Small intestine (tissue), 7 donors: ENCODE results near the gene NMRAL1. TPM values are rescaled to one million over a fixed set of nuclear protein-coding genes. Genes with fewer than 3 reads are reported as not detected.

Experiments used
- DNase-seq, 2 donors: peaks; one replicate each; pipeline versions ENCODE4 v3.0.0 to v3.0.0-alpha.2; 2013
- FAIRE-seq: peaks from 2 replicates; lab custom pipeline; 2012; peaks lifted over from hg19 to GRCh38; lab: Jason Lieb, UNC
- H3K27ac ChIP-seq, 3 donors: one replicate each; pipeline ENCODE4 v1.5.1; 2013; ENCODE audit warnings: low read length in 2 of 3, mild to moderate bottlenecking in 2 of 3, control low read depth in 1 of 3, inconsistent platforms in 1 of 3, low read depth in 1 of 3, moderate library complexity in 1 of 3
- H3K27me3 ChIP-seq, 3 donors: one replicate each; pipeline ENCODE4 v1.6.1; 2013; ENCODE audit warnings: low read length in 3 of 3, inconsistent platforms in 1 of 3; ENCODE audit not compliant: control insufficient read depth in 3 of 3, insufficient read depth in 3 of 3
- H3K36me3 ChIP-seq, 3 donors: one replicate each; pipeline ENCODE4 v1.6.1; 2013; ENCODE audit warnings: low read length in 3 of 3, inconsistent platforms in 1 of 3, low read depth in 1 of 3, mild to moderate bottlenecking in 1 of 3, moderate library complexity in 1 of 3; ENCODE audit not compliant: control insufficient read depth in 3 of 3, insufficient read depth in 2 of 3
- H3K4me1 ChIP-seq, 3 donors: one replicate each; pipeline ENCODE4 v1.6.1; 2013; ENCODE audit warnings: low read length in 2 of 3, inconsistent platforms in 1 of 3, low read depth in 1 of 3, mild to moderate bottlenecking in 1 of 3, moderate library complexity in 1 of 3; ENCODE audit not compliant: control insufficient read depth in 3 of 3, insufficient read depth in 2 of 3
- H3K4me3 ChIP-seq, 3 donors: one replicate each; pipeline ENCODE4 v1.5.1; 2013; ENCODE audit warnings: low read length in 3 of 3, control low read depth in 1 of 3, inconsistent platforms in 1 of 3, low read depth in 1 of 3, mild to moderate bottlenecking in 1 of 3, moderate library complexity in 1 of 3
- H3K9me3 ChIP-seq, 2 donors: one replicate each; pipeline ENCODE4 v1.6.1; 2013; ENCODE audit warnings: low read depth in 1 of 2, low read length in 1 of 2; ENCODE audit not compliant: control insufficient read depth in 2 of 2, insufficient read depth in 1 of 2
- whole genome bisulfite sequencing, 3 donors: extraction: QIAGEN DNeasy Blood & Tissue Kit; methylation state at CpG; one replicate each; pipeline ENCODE4 v1.1.7; 2013; 5-methylcytosine and 5-hydroxymethylcytosine counted together
- polyA plus RNA-seq, 4 donors: library from polyadenylated mRNA; stranded (reverse) in 3 of 4; unstranded in 1 of 4; fragments of 200-250 nt in 3 of 4; fragments of 120-200 nt in 1 of 4; gene quantifications; one replicate each; pipeline versions ENCODE4 v1.2.1 to v1.2.3, GENCODE V29; 2013
- donor health status: healthy with polysubstance abuse.
- donor health status: control.
- donor health status: control.
- donor health status: Bipolar disorder and iron deficiency.
- donor health status: healthy.

NMRAL1 gene
- polyA plus RNA-seq, 4 donors = 39.6 to 70.9 (median 56.0) TPM

GRCh38 chr16:4454623-4455022, 19.8 kb downstream of the NMRAL1 start:
- H3K4me3 ChIP-seq = no peak overlapping the region
- no peaks in the 10 kb centered on the region for H3K9me3 ChIP-seq
- FAIRE-seq (no peak), DNase-seq (no peak)
- H3K36me3 ChIP-seq = peaks cover 34 to 93% (median 37%) of the 10 kb centered on the region in 3 donors
- 80 to 87% (median 83%) methylated on average over 9 of the region's 9 CpGs for WGBS, 3 donors
- no peaks in the 10 kb centered on the region for H3K4me1 ChIP-seq
- no peaks in the 10 kb centered on the region for H3K27me3 ChIP-seq
- no peak overlapping the region for H3K27ac ChIP-seq

DNA sequence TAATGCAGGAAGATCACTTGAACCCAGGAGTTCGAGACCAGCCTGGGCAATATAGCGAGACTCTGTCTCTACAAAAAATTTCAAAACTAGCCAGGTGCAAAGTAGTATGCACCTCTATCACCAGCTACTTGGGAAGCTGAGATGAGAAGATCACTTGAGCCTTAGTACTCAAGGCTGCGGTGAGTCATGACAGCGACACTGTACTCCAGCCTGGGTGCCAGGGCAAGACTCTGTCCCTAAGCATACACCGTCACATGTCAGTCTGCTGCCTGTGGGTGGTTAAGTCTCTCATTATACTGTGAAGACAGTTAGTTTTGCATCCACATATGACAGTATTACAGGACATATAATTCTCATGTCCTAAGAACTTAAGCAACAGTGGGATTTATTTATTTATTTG, 21.8 kb downstream of the NMRAL1 start:
- FAIRE-seq (no peak), DNase-seq (no peak)
- Histone ChIP-seq H3K27me3 (no peaks in the 10 kb centered on the region), H3K36me3 (peaks cover 31 to 94% (median 35%) of the 10 kb centered on the region in 3 donors), H3K4me1 (no peaks in the 10 kb centered on the region), H3K9me3 (no peaks in the 10 kb centered on the region), H3K27ac (no peak overlapping the region), H3K4me3 (no peak overlapping the region)
- WGBS, 3 donors = 96 to 98% (median 97%) methylated on average over 5 of the region's 5 CpGs

DNA sequence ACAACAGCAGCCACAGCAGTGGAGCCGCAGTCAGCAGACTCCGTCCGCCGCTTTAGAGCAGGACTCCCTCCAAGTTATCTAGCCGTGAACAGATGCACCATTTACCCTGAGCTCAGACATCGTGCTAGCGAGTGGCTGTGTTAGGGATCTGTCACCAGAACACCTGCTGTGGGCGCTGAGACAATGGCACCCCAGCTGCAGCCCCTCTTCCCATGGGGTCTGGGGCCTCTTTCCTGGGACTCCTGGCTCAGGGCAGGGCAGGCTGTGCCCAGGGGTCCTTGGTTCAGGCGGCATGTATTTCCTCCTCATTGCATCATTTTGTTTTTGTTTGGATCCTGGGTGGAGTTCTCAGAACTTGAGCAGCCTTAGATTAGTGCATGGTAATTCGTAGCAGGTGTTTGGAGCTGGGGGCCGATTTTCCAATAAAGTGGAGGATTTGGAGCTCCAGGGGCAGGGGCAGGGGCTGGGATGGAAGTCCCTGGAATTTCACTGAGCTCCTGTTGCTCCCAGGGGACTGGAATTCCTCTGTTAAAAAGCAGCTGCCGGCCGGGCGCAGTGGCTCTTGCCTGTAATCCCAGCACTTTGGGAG, 23.4 kb downstream of the NMRAL1 start:
- no peaks in the 10 kb centered on the region for H3K4me1 ChIP-seq
- no peak for FAIRE-seq
- H3K36me3 ChIP-seq = peaks cover 36 to 92% (median 37%) of the 10 kb centered on the region in 3 donors
- H3K27ac ChIP-seq = no peak overlapping the region
- no peaks in the 10 kb centered on the region for H3K9me3 ChIP-seq
- H3K4me3 ChIP-seq = no peak overlapping the region
- WGBS, 3 donors = 93 to 96% (median 94%) methylated on average over 14 of the region's 14 CpGs
- no peak for DNase-seq
- H3K27me3 ChIP-seq = no peaks in the 10 kb centered on the region

- no peaks in the 10 kb centered on the region for H3K27me3 ChIP-seq
- no peaks in the 10 kb centered on the region for H3K4me1 ChIP-seq
- WGBS, 3 donors = 93 to 98% (median 95%) methylated on average over 14 of the region's 14 CpGs
- peaks cover 32 to 91% (median 33%) of the 10 kb centered on the region in 3 donors for H3K36me3 ChIP-seq
- H3K9me3 ChIP-seq = no peaks in the 10 kb centered on the region
- DNase-seq (no peak), FAIRE-seq (no peak)
- H3K4me3 ChIP-seq = no peak overlapping the region
- no peak overlapping the region for H3K27ac ChIP-seq
Observed at GRCh38 chr16:4450430-4450829, 24.0 kb downstream of the NMRAL1 start.

DNA sequence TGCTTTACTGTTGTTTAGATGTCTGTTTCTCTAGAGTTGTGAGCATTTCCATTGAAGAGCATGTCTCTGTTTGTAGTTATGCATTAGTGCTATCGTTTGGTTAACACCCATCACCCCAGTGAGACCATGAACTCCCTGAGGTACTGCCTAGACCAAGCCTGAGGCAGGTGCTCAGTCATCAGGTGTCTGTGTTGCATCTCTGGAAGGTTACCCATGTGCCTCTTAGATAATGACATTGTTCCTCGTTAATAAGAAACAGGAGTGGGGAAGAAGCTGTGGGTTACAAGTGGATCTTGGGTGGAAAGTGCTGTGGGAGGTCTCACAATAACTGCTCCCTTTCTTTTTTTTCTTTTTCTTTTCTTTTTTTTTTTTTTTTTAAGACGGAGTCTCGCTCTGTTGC, 30.4 kb downstream of the NMRAL1 start:
- Histone ChIP-seq H3K36me3 (peaks cover 33 to 88% (median 46%) of the 10 kb centered on the region in 3 donors), H3K27ac (no peak overlapping the region), H3K4me1 (no peaks in the 10 kb centered on the region), H3K4me3 (no peak overlapping the region), H3K9me3 (no peaks in the 10 kb centered on the region), H3K27me3 (no peaks in the 10 kb centered on the region)
- no peak for FAIRE-seq
- WGBS, 3 donors = 88 to 95% (median 93%) methylated on average over 4 of the region's 4 CpGs
- no peak for DNase-seq

DNA sequence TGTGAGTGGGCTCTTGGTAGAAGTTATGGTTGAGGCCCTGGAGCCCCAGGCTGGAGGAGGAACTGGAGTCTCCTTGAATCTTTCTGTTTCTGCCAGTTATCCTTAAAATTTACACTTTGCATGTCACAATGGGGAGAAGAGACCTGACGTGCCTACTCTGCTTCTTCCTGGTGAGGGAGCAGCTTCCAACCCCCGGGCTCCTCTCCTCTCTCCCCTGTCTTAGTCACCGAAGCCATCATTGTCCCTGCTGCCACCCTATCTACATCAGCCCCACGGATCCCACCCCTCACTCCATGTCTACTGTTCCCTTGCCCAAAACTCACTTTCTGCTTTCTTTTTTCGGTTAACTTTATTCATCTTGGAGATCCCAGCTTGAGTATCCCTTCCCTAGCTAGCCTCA, 31.2 kb downstream of the NMRAL1 start:
- DNase-seq = no peak
- peaks cover 30 to 84% (median 46%) of the 10 kb centered on the region in 3 donors for H3K36me3 ChIP-seq
- 68 to 80% (median 80%) methylated on average over 5 of the region's 5 CpGs for WGBS, 3 donors
- H3K9me3 ChIP-seq = no peaks in the 10 kb centered on the region
- no peak overlapping the region for H3K27ac ChIP-seq
- no peaks in the 10 kb centered on the region for H3K4me1 ChIP-seq
- no peaks in the 10 kb centered on the region for H3K27me3 ChIP-seq
- no peak overlapping the region for H3K4me3 ChIP-seq
- FAIRE-seq = no peak

DNA sequence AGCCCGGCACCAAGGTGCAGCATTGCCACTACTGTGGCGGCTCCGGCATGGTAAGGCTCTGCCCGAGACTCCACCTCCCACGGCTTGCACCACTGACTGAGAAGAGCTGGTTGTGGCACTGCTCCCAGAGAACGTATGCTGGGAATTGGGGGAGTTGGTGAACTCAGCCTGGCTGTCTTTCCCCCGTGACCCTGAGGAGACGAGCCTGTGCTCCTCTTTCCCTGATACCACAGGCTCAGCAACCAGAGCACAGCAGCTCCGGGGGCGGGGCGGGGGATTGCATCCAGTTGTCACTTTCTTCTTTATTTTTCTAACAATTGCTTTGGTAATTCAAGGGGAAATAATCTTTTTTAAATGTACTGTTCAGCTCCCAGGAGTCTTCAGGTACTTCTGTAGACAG, 32.1 kb downstream of the NMRAL1 start:
- FAIRE-seq = no peak
- H3K36me3 ChIP-seq = peaks cover 28 to 81% (median 47%) of the 10 kb centered on the region in 3 donors
- no peak overlapping the region for H3K27ac ChIP-seq

DNA sequence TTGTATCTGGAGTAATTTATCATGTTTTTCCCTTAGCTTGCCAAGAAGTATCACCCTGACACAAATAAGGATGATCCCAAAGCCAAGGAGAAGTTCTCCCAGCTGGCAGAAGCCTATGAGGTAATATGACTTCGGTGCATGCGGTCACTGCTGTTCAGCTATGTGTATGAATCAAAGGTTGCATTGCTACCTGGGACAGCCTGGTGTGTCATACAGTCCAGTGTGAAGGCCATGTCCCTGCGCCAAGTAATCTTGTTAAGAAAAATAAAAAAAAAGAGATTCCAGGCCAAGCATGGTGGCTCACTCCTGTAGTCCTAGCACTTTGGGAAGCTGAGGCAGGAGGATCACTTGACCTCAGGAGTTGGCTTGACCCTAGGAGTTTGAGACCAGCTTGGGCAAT, 37.1 kb downstream of the NMRAL1 start:
- no peak for DNase-seq
- Histone ChIP-seq H3K4me3 (no peak overlapping the region), H3K9me3 (no peaks in the 10 kb centered on the region), H3K27me3 (no peaks in the 10 kb centered on the region), H3K4me1 (no peaks in the 10 kb centered on the region), H3K36me3 (peaks cover 13 to 69% (median 21%) of the 10 kb centered on the region in 3 donors), H3K27ac (no peak overlapping the region)
- WGBS, 3 donors = 94 to 99% (median 96%) methylated on average over 3 of the region's 3 CpGs
- FAIRE-seq = no peak

More for the DNA sequence above, 32.1 kb downstream of the NMRAL1 start:
- DNase-seq = no peak
- WGBS, 3 donors = 92 to 95% (median 93%) methylated on average over 11 of the region's 11 CpGs
- Histone ChIP-seq H3K9me3 (no peaks in the 10 kb centered on the region), H3K4me3 (no peak overlapping the region), H3K27me3 (no peaks in the 10 kb centered on the region), H3K4me1 (no peaks in the 10 kb centered on the region)
